GM19043 (cell line): ENCODE data around the gene BTNL9.
"Not testable (repeated sequence)": the region's sequence is repeated elsewhere in the genome, so short reads cannot be mapped to it uniquely, and the experiment has no call there.

Experiments used
- ATAC-seq: cut with Tn5 transposase; IDR thresholded peaks from one replicate; pipeline ENCODE4 v1.9.1; 2021; ENCODE audit warnings: low read depth; ENCODE audit not compliant: unreplicated experiment

Gene BTNL9

DNA sequence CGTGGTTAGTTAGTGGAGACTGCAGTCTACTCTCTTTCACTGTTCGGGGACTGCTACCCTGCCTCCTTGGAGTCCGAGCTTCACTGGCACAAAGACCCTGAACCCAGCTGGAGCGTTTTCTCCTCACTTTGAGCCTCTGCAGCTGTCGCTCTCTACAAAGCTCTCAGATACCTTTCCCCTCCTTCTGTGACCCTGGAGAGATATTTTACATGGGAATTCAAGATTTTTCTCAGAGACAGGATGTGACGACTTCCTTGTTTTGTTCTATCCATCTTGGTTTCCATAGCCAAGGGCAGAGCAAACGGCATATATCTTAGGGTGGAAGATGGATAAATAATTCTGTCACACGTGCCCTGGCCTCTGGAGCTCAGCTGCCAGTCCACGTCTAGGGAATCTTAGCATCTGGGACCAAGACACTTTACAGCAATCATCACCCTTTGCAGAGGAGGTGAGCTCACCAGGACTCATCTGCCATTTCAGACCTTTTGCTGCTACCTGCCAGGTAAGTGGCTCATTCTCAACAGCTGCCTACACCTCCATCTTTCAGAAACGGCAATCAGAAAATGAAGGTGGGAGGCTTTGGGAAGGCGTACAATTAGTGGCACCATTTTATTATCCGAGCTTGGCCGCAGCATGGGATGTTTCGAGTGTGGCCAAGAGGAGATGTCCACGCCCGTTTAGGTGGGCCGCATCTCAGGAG, at the start of gene BTNL9:
Gene BTNL9 (plus strand): TSS at position 336 of the 700 bp plus-strand sequence. CDS start 5,224 bp downstream, outside the sequence.
- no peak for ATAC-seq

DNA sequence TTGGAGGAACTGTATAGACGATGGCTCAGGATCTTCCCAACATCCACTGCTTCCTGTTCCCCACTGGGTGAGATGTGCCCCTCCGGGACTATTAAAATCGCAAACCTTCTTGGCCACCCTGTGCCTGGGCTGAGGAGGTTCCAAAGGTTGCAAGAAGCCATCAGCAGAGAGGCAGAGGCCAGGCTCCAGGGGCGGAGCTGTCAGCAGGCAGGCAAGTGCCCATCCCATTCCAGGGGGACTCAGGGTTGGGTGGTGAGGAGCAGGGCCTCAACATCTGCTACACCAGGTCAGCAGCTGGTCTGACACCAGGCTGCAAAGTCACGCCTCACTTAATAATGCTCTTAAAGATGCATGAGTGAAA, 49.2 kb upstream of the BTNL9 start:
- no peak for ATAC-seq

GRCh38 chr5:181001947-181002346, 38.1 kb upstream of the BTNL9 start:
- no peak for ATAC-seq

- ATAC-seq = no peak
Measured at GRCh38 chr5:181005791-181006190, 34.3 kb upstream of the BTNL9 start.

- ATAC-seq = no peak
Measured at GRCh38 chr5:181008136-181008535, 31.9 kb upstream of the BTNL9 start.

- ATAC-seq = not testable (repeated sequence)
Measured at GRCh38 chr5:181010018-181010417, 30.0 kb upstream of the BTNL9 start.

- not testable (repeated sequence) for ATAC-seq
Measured at GRCh38 chr5:181014654-181015053, 25.4 kb upstream of the BTNL9 start.

DNA sequence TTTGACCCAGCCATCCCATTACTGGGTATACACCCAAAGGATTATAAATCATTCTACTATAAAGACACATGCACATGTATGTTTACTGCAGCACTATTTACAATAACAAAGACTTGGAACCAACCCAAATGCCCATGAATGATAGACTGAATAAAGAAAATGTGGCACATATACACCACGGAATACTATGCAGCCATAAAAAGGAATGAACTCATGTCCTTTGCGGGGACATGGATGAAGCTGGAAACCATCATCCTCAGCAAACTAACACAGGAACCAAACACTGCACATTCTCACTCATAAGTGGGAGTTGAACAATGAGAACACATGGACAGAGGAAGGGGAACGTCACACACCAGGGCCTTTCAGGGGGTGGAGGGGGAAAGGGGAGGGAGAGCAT, 22.6 kb upstream of the BTNL9 start:
- not testable (repeated sequence) for ATAC-seq

DNA sequence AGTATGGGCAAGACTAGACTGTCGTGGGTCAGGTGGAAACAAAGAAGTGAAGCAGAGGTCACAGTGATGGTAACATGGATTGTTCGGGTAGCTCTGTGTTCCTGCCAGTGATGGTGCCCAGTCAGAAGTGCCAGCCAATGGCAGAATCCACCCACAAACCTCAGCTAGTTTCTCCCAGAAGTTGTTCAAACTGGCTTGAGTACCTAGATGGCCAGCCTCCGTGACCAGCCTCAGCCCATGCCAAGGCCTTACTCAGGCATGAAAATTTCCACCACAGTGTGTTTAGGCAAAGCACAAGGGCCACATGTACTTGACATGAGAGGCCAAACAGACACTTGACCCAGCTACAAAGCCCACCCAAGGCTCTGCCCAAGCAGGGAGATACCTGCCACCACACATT, 19.4 kb upstream of the BTNL9 start:
- no peak for ATAC-seq

GRCh38 chr5:181024245-181025064, 15.6 kb upstream of the BTNL9 start:
- ATAC-seq = no peak

GRCh38 chr5:181027452-181028031, 12.5 kb upstream of the BTNL9 start:
- ATAC-seq = no peak

- ATAC-seq = no peak
Measured at GRCh38 chr5:181028032-181028819, 11.8 kb upstream of the BTNL9 start.

GRCh38 chr5:181031716-181032115, 8.3 kb upstream of the BTNL9 start:
- no peak for ATAC-seq

GRCh38 chr5:181035991-181036815, 3.9 kb upstream of the BTNL9 start:
- ATAC-seq = no peak

- no peak for ATAC-seq
Measured at GRCh38 chr5:181036816-181037364, 3.2 kb upstream of the BTNL9 start.

DNA sequence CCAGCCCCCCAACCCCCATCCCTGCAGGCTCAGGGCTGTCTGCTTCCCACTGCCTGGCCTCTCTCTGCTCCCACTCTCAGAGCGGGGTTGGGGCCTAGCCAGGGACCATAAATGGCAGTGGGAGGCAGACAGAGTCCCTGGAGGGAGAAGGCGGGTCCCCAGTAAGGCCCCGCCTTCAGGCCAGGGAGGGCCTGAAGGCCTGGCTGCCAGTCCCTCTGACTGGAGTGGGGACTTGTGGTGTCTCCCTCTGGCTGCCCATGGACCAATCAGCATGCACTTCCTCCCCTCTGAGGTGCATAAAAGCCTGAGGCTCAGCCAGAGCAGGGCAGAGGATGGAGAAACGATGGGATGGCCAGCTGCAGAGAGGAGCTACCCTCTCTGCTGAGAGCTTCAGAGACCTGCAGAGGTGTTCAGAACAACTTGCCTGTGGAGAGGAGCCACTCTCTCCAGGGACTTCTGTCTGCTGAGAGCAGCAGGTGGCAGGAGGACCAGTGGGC, 2.7 kb upstream of the BTNL9 start:
- ATAC-seq = no peak

DNA sequence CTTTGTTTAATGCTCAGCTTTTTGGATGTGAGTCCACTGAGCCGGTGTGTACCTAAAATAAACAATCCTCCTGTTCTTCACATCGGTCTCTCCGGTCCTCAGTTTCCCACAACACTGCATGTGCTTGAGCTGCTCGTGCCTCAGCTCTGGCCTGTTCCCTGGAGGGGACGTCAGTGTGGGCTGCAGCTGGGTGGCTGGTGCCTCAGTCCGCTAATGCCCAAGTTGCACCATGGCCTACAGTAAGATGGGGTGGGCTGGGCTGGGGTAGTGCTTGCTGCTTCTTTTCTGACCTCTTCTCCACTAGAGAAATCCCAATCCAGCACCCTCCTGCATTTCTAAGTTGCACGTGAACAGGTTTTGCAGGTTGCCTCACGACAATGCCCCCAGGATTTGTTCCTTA, 595 bp upstream of the BTNL9 start:
- ATAC-seq = no peak

GRCh38 chr5:181040631-181040945, 522 bp downstream of the BTNL9 start:
- no peak for ATAC-seq

DNA sequence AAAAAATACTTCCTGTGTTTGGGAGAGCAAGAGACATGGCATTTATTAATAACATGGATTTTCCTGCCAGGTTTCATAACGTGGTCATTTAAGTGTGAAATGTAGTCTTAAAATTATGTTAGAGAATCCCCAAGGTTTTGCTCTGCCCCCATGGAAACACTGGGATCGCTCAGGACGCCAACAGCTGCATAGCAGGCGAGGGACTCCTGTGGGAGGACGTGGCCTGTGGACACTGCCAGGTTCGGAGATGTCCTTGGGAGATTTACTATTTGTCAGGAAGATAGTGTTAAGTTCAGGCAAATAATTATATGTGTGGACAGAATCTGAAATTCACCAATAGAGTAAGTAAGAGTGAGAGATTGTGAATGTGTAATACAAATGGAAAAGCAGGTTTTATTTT, 977 bp downstream of the BTNL9 start:
- ATAC-seq = no peak
